ENCODE data around the gene ATG12. TPM values are rescaled to one million over a fixed set of nuclear protein-coding genes. Genes with fewer than 3 reads are reported as not detected.

Gene ATG12
- total and polyA plus RNA-seq, 2 experiments from 2014 or later: 52.6 to 109 TPM

GRCh38 chr5:115815693-115816225, 25.6 kb downstream of the ATG12 start:
- H3K36me3 Mint-ChIP-seq (ENCODE audit: low read depth): peaks cover 3% of the 10 kb centered on the region; the same call in 2 of the 3 replicates
- TF ChIP-seq EZH2 (IDR thresholded peaks at IDR 0.05; ENCODE audit: low read depth, unreplicated experiment) (peak; percentile 37), REST (IDR thresholded peaks at IDR 0.05; ENCODE audit: unreplicated experiment) (no peak), CTCF (conservative IDR thresholded peaks at IDR 0.05; ENCODE audit: low read depth in 2 of 2) (no peak), ZNF462 (CRISPR knock-in tag; IDR thresholded peaks at IDR 0.05) (no peak)
- H3K4me1 Mint-ChIP-seq: peaks cover 31% of the 10 kb centered on the region
- 0 out of 2 replicates have a peak, but pooled peaks cover 3% of the 10 kb centered on the region for H4K20me1 ChIP-seq (replicated peaks; ENCODE audit: insufficient read depth)
- H3K27ac ChIP-seq (ENCODE audit: low read depth): no peak overlapping the region
- H3K27me3 Mint-ChIP-seq (ENCODE audit: insufficient read depth, low read depth, poor library complexity): peaks cover 20% of the 10 kb centered on the region
- peaks cover 14% of the 10 kb centered on the region for H3K4me1 ChIP-seq (ENCODE audit: insufficient read depth)
- peak overlapping the region; percentile 88 for H3K4me3 ChIP-seq
- peak overlapping the region; percentile 94 for H3K4me3 Mint-ChIP-seq
- no peak overlapping the region for H3K27ac Mint-ChIP-seq
- H3K79me2 ChIP-seq (replicated peaks; ENCODE audit: insufficient read depth): peaks cover 9% of the 10 kb centered on the region; the same call in 1 of the 2 replicates
- H3K9me3 Mint-ChIP-seq: no peaks in the 10 kb centered on the region
- DNase-seq (ENCODE audit: low spot score) (peak; percentile 54), ATAC-seq (peak; percentile 52)
- H3K9me2 ChIP-seq (ENCODE audit: insufficient read depth): no peaks in the 10 kb centered on the region
- H3F3A ChIP-seq (replicated peaks; ENCODE audit: low read depth): no peaks in the 10 kb centered on the region
- peaks cover 26% of the 10 kb centered on the region for H3K27me3 ChIP-seq (ENCODE audit: insufficient read depth)
- peak overlapping the region; percentile 94 for H2AFZ ChIP-seq
- H3K4me2 ChIP-seq: peak overlapping the region; percentile 88
- H3K36me3 ChIP-seq (ENCODE audit: insufficient read depth): 0 out of 2 replicates have a peak, but pooled peaks cover 5% of the 10 kb centered on the region

All from GM23338 (cell line).